ENCODE data around the gene LELP1. TPM values are rescaled to one million over a fixed set of nuclear protein-coding genes. Genes with fewer than 3 reads are reported as not detected.
"Not testable (repeated sequence)": the region's sequence is repeated elsewhere in the genome, so short reads cannot be mapped to it uniquely, and the experiment has no call there.

The LELP1 gene
- total RNA-seq, 1 donor from 2014 or later, result not detected

- H3K9me3 ChIP-seq; H3K4me1 ChIP-seq; H3K27me3 ChIP-seq; H3K36me3 ChIP-seq; intact Hi-C loops (cut with DNase I); H3K27ac ChIP-seq; H3K4me3 ChIP-seq; DNase-seq (ENCODE audit: low spot score in 2 of 2): not testable (repeated sequence)
- peak in 1 of 3 experiments; percentile 28 for TF ChIP-seq CTCF (IDR thresholded peaks at IDR 0.05)
Measured at GRCh38 chr1:153229076-153229829, 26.0 kb downstream of the LELP1 start.

GRCh38 chr1:153231363-153231762 is 28.1 kb downstream of the LELP1 start:
- DNase-seq (ENCODE audit: low spot score in 2 of 2), result no peak
- no peak for TF ChIP-seq CTCF (IDR thresholded peaks at IDR 0.05)
- no peak overlapping the region for H3K4me3 ChIP-seq
- no peaks in the 10 kb centered on the region for H3K36me3 ChIP-seq
- no peaks in the 10 kb centered on the region for H3K4me1 ChIP-seq
- intact Hi-C loops (cut with DNase I), result no loop called here
- no peaks in the 10 kb centered on the region for H3K9me3 ChIP-seq
- no peaks in the 10 kb centered on the region for H3K27me3 ChIP-seq
- no peak overlapping the region for H3K27ac ChIP-seq

GRCh38 chr1:153231785-153232184 is 28.6 kb downstream of the LELP1 start:
- H3K27ac ChIP-seq, result no peak overlapping the region
- no peak overlapping the region for H3K4me3 ChIP-seq
- no peaks in the 10 kb centered on the region for H3K4me1 ChIP-seq
- intact Hi-C loops (cut with DNase I), result no loop called here
- no peaks in the 10 kb centered on the region for H3K9me3 ChIP-seq
- H3K36me3 ChIP-seq, result no peaks in the 10 kb centered on the region
- no peak for TF ChIP-seq CTCF (IDR thresholded peaks at IDR 0.05)
- no peaks in the 10 kb centered on the region for H3K27me3 ChIP-seq
- no peak for DNase-seq (ENCODE audit: low spot score in 2 of 2)

- DNase-seq (ENCODE audit: low spot score in 2 of 2), result no peak
- no peak overlapping the region for H3K4me3 ChIP-seq
- no peaks in the 10 kb centered on the region for H3K4me1 ChIP-seq
- intact Hi-C loops (cut with DNase I), result no loop called here
- no peak overlapping the region for H3K27ac ChIP-seq
- no peaks in the 10 kb centered on the region for H3K36me3 ChIP-seq
- no peaks in the 10 kb centered on the region for H3K9me3 ChIP-seq
- no peaks in the 10 kb centered on the region for H3K27me3 ChIP-seq
- no peak for TF ChIP-seq CTCF (IDR thresholded peaks at IDR 0.05)
Measured at GRCh38 chr1:153232553-153232952, 29.3 kb downstream of the LELP1 start.

GRCh38 chr1:153233448-153233847 is 30.2 kb downstream of the LELP1 start:
- H3K27ac ChIP-seq, result no peak overlapping the region
- TF ChIP-seq CTCF (IDR thresholded peaks at IDR 0.05), result no peak
- H3K9me3 ChIP-seq, result no peaks in the 10 kb centered on the region
- no peak for DNase-seq (ENCODE audit: low spot score in 2 of 2)
- H3K4me1 ChIP-seq, result no peaks in the 10 kb centered on the region
- no peaks in the 10 kb centered on the region for H3K36me3 ChIP-seq
- intact Hi-C loops (cut with DNase I), result no loop called here
- H3K27me3 ChIP-seq, result no peaks in the 10 kb centered on the region
- no peak overlapping the region for H3K4me3 ChIP-seq

Data from ascending aorta (tissue), 2 donors.